MM.1S (cell line): Measurements from ENCODE around the gene ZNF716.

Experiments
- DNase-seq: peaks from one replicate; pipeline ENCODE4 v3.0.0-alpha.2; 2015
- H2AFZ ChIP-seq: fragments of 300-600 bp; sonication (generic); 2 replicates; pipeline ENCODE4 v1.6.0; 2016; ENCODE audit warnings: antibody characterized with exemption, low read length
- H3F3A ChIP-seq: fragments of 300-600 bp; sonication (generic); 2 replicates; pipeline ENCODE4 v1.6.1; 2016; ENCODE audit warnings: mild to moderate bottlenecking, antibody characterized with exemption, low read length, moderate library complexity, mixed read lengths; ENCODE audit not compliant: insufficient read depth
- H3K27ac ChIP-seq: fragments of 300-600 bp; sonication (generic); 2 replicates; pipeline ENCODE4 v1.5.1; 2016; ENCODE audit warnings: mild to moderate bottlenecking, low read length
- H3K27me3 ChIP-seq: fragments of 300-600 bp; sonication (generic); replicated peaks from 2 replicates; pipeline ENCODE4 v1.6.0; 2016; ENCODE audit warnings: low read length; ENCODE audit not compliant: insufficient read depth
- H3K36me3 ChIP-seq: fragments of 300-600 bp; sonication (generic); replicated peaks from 2 replicates; pipeline ENCODE4 v1.6.1; 2016; ENCODE audit warnings: mild to moderate bottlenecking, low read length, mixed read lengths; ENCODE audit not compliant: insufficient read depth
- H3K4me1 ChIP-seq: fragments of 300-600 bp; sonication (generic); 2 replicates; pipeline ENCODE4 v1.6.1; 2016; ENCODE audit warnings: low read length, mixed read lengths
- H3K4me2 ChIP-seq: fragments of 300-600 bp; sonication (generic); 2 replicates; pipeline ENCODE4 v1.6.0; 2016; ENCODE audit warnings: low read depth, low read length
- H3K4me3 ChIP-seq: fragments of 300-600 bp; sonication (generic); 2 replicates; pipeline ENCODE4 v1.5.1; 2016; ENCODE audit warnings: low read length, mixed read lengths
- H3K79me2 ChIP-seq: fragments of 300-600 bp; sonication (generic); 2 replicates; pipeline ENCODE4 v1.6.1; 2016; ENCODE audit warnings: mixed run types, low read length, mixed read lengths
- H3K9ac ChIP-seq: fragments of 300-600 bp; sonication (generic); 2 replicates; pipeline ENCODE4 v1.6.1; 2016; ENCODE audit warnings: low read length, mixed read lengths
- H3K9me2 ChIP-seq: fragments of 300-600 bp; sonication (generic); replicated peaks from 2 replicates; pipeline ENCODE4 v1.6.1; 2016; ENCODE audit warnings: mild to moderate bottlenecking, low read length, mixed read lengths; ENCODE audit not compliant: insufficient read depth
- H3K9me3 ChIP-seq: fragments of 300-600 bp; sonication (generic); replicated peaks from 2 replicates; pipeline ENCODE4 v1.6.1; 2016; ENCODE audit warnings: mild to moderate bottlenecking, low read length, mixed read lengths; ENCODE audit not compliant: insufficient read depth
- H4K20me1 ChIP-seq: fragments of 300-600 bp; sonication (generic); 2 replicates; pipeline ENCODE4 v1.6.1; 2016; ENCODE audit warnings: mild to moderate bottlenecking, low read length, moderate library complexity, mixed read lengths; ENCODE audit not compliant: insufficient read depth
- CTCF ChIP-seq: fragments of 300-600 bp; sonication (generic); IDR thresholded peaks from 2 replicates; pipeline ENCODE4 v1.5.1; 2016; ENCODE audit warnings: antibody characterized with exemption, low read length, mixed read lengths
- EZH2 ChIP-seq: fragments of 300-600 bp; sonication (generic); optimal IDR thresholded peaks from 2 replicates; pipeline ENCODE3; 2017; ENCODE audit warnings: low read depth, mild to moderate bottlenecking, antibody characterized with exemption, low read length, mixed read lengths
- EZH2phosphoT487 ChIP-seq: fragments of 300-600 bp; sonication (generic); IDR thresholded peaks from 2 replicates; pipeline ENCODE4 v1.6.1; 2018; ENCODE audit warnings: antibody characterized with exemption, low read length

The ZNF716 gene

GRCh38 chr7:57404343-57404966 is 45.5 kb upstream of the ZNF716 start:
- Histone ChIP-seq H3K4me1 (no peaks in the 10 kb centered on the region), H3K4me2 (no peak overlapping the region), H3F3A (no peaks in the 10 kb centered on the region), H3K79me2 (no peaks in the 10 kb centered on the region), H3K27me3 (no peaks in the 10 kb centered on the region), H3K4me3 (no peak overlapping the region), H3K9me2 (no peaks in the 10 kb centered on the region), H2AFZ (no peak overlapping the region), H4K20me1 (no peaks in the 10 kb centered on the region), H3K27ac (no peak overlapping the region), H3K9ac (no peak overlapping the region), H3K36me3 (no peaks in the 10 kb centered on the region), H3K9me3 (no peaks in the 10 kb centered on the region)
- DNase-seq: no peak
- TF ChIP-seq CTCF (no peak), EZH2 (no peak), EZH2phosphoT487 (no peak)

DNA sequence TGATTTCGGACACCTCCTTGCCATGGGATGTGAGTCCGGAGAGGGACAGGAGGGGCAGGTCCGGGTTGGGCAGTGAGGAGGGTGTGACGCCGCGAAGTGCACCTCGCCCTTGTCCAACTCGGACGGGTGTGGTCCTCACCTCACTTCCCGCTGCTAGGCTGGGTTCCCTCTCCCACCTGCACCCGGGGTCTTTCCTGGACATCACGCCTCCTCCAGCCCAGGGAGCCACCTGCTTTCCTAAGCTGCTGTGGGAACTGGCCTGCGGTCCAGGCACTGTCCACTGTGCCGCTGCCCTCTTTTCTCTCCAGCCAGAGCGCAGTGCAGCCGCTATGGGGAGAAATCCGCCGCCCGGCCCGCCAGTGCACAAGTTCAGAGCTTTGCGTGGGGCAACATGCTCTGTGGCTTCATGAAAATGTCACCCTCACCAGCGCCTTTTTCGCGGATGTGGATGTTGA is 45.0 kb upstream of the ZNF716 start:
- Histone ChIP-seq H3K27me3 (no peaks in the 10 kb centered on the region), H3K4me2 (no peak overlapping the region), H3K4me3 (no peak overlapping the region), H3K4me1 (no peaks in the 10 kb centered on the region), H3K27ac (no peak overlapping the region), H4K20me1 (no peaks in the 10 kb centered on the region), H3F3A (no peaks in the 10 kb centered on the region), H3K9ac (no peak overlapping the region), H3K9me2 (no peaks in the 10 kb centered on the region), H3K9me3 (no peaks in the 10 kb centered on the region), H2AFZ (no peak overlapping the region), H3K79me2 (no peaks in the 10 kb centered on the region), H3K36me3 (no peaks in the 10 kb centered on the region)
- TF ChIP-seq EZH2 (no peak), EZH2phosphoT487 (no peak), CTCF (no peak)
- no peak for DNase-seq

DNA sequence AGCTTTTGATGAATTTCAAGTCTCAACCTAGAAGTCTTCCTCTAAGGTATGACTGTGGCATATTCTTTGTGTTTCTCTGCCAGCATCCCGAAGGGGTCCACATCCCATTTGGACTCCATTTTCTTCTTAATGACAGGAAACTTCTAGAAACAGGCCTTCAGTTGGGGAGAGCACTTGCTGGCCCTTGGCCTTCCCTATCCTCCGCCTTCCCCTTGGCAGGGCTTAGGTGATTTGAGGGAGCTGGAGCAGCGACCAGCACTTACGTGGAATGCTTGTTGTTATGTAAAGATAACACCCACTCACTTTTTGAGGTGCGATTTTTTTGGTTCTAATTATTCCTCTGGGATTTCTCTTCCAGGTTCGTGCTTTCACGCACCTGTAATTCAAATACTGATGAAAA is 42.9 kb upstream of the ZNF716 start:
- DNase-seq: no peak
- TF ChIP-seq EZH2phosphoT487: no peak
- no peak for TF ChIP-seq CTCF
- no peak for TF ChIP-seq EZH2
- Histone ChIP-seq H3K27me3 (no peaks in the 10 kb centered on the region), H3K4me3 (no peak overlapping the region), H3K4me1 (no peaks in the 10 kb centered on the region), H3F3A (no peaks in the 10 kb centered on the region), H3K4me2 (no peak overlapping the region), H4K20me1 (no peaks in the 10 kb centered on the region), H3K9me3 (no peaks in the 10 kb centered on the region), H3K79me2 (no peaks in the 10 kb centered on the region), H2AFZ (no peak overlapping the region), H3K9me2 (no peaks in the 10 kb centered on the region), H3K9ac (no peak overlapping the region), H3K36me3 (no peaks in the 10 kb centered on the region), H3K27ac (no peak overlapping the region)
